Ovary (tissue), 9 donors: ENCODE measurements around the gene TBL1Y. TPM values are rescaled to one million over a fixed set of nuclear protein-coding genes. Genes with fewer than 3 reads are reported as not detected.

ENCODE experiments used
- DNase-seq, 5 donors: peaks; one replicate each; pipeline ENCODE4 v3.0.0-alpha.2; 2019 to 2020
- H3K27ac ChIP-seq, 2 donors: fragments of 200-600 bp; one replicate each; pipeline versions ENCODE4 v1.5.1 to v1.8.0; 2019 to 2022
- H3K27me3 ChIP-seq: fragments of 200-600 bp; one replicate; pipeline ENCODE4 v1.8.0; 2022
- H3K36me3 ChIP-seq: fragments of 200-600 bp; sonication (generic); one replicate; pipeline ENCODE4 v1.5.1; 2019
- H3K4me1 ChIP-seq: one replicate; pipeline ENCODE4 v1.8.1; 2013; ENCODE audit warnings: mild to moderate bottlenecking, moderate library complexity; ENCODE audit not compliant: insufficient read depth
- H3K4me3 ChIP-seq: fragments of 200-600 bp; sonication (generic); one replicate; pipeline ENCODE4 v1.5.1; 2017
- H3K9me3 ChIP-seq, 2 donors: fragments of 200-600 bp in 1 of 2; sonication (generic) in 1 of 2; one replicate each; pipeline versions ENCODE4 v1.5.1 to v1.8.1; 2013 to 2019; ENCODE audit warnings: mild to moderate bottlenecking in 1 of 2, moderate library complexity in 1 of 2
- CTCF ChIP-seq, 3 donors: fragments of 450-650 bp in 2 of 3; fragments of 200-600 bp in 1 of 3; IDR thresholded peaks; one replicate each; pipeline versions ENCODE4 v1.5.1 to v1.8.0; 2016 to 2022; ENCODE audit warnings: antibody characterized with exemption in 3 of 3, mild to moderate bottlenecking in 1 of 3
- EP300 ChIP-seq: sonication (generic); formaldehyde crosslinking; IDR thresholded peaks from one replicate; pipeline ENCODE4 v1.6.1; 2017; ENCODE audit warnings: antibody characterized with exemption
- POLR2A ChIP-seq: fragments of 450-650 bp; IDR thresholded peaks from one replicate; pipeline ENCODE4 v1.6.1; 2017; ENCODE audit warnings: antibody characterized with exemption, mild to moderate bottlenecking, moderate library complexity
- WGBS, 3 donors: extraction: QIAGEN DNeasy Blood & Tissue Kit in 1 of 3; methylation state at CpG; one replicate each; pipeline versions ENCODE4 v1.1.5 to v1.1.7; 2013 to 2017; 5-methylcytosine and 5-hydroxymethylcytosine counted together
- intact Hi-C, 4 donors: fragments of 100-400 bp; cut with DNase I; formaldehyde crosslinking; loops; one replicate each; pipeline versions ENCODE4 v1.11.0 to v1.15.1; 2022 to 2023
- polyA plus RNA-seq, 2 donors: library from polyadenylated mRNA; stranded (reverse); fragments of 200-250 nt in 1 of 2; fragments of 350-450 nt in 1 of 2; fragmentation: Illumina TruSeq in 1 of 2; extraction: RNeasy Lipid Tissue Mini Kit (QIAGEN cat#74804) in 1 of 2; gene quantifications; one replicate each; pipeline ENCODE4 v1.2.3, GENCODE V29; 2013 to 2014
- total RNA-seq, 7 donors: library from RNA; depleted of rRNA in 2 of 7; stranded (reverse); fragments of >200 nt in 2 of 7; fragmentation: NEBNext Ultra II Directional in 3 of 7; extraction: Animal tissue kit (Norgen Biotek cat#: 25700) in 3 of 7; gene quantifications; one replicate each; pipeline versions ENCODE4 v1.1.0 to v1.2.4, GENCODE V29; 2016 to 2023
- donor health status: DM: no; HTN: no; CAD: no; lungs with moderate emphysema.
- donor health status: DM: no; HTN: no; CAD: no.
- donor health status: Bipolar disorder and iron deficiency.
- donor health status: DM: yes; HTN: yes; CAD: no.
- donor health status: DM: no; HTN: no; CAD: no.
- donor health status: DM: yes; HTN: yes; CAD: no.

TBL1Y gene
- total and polyA plus RNA-seq, 9 donors, result not detected

GRCh38 chrY:7094365-7094764 is 183.9 kb downstream of the TBL1Y start:
- Histone ChIP-seq H3K27me3 (no peaks in the 10 kb centered on the region), H3K4me1 (no peaks in the 10 kb centered on the region), H3K27ac (no peak overlapping the region), H3K9me3 (no peaks in the 10 kb centered on the region), H3K36me3 (no peaks in the 10 kb centered on the region), H3K4me3 (no peak overlapping the region)
- no CpG with 5 or more reads among the region's 2 CpGs for WGBS, 3 donors
- TF ChIP-seq POLR2A (no peak), CTCF (IDR thresholded peaks at IDR 0.05) (no peak), EP300 (no peak)
- no peak for DNase-seq
- intact Hi-C loops, result no loop called here

GRCh38 chrY:7097021-7097420 is 186.5 kb downstream of the TBL1Y start:
- no peak for DNase-seq
- Histone ChIP-seq H3K27me3 (no peaks in the 10 kb centered on the region), H3K4me3 (no peak overlapping the region), H3K27ac (no peak overlapping the region), H3K36me3 (no peaks in the 10 kb centered on the region), H3K4me1 (no peaks in the 10 kb centered on the region), H3K9me3 (no peaks in the 10 kb centered on the region)
- intact Hi-C loops, result no loop called here
- no CpG with 5 or more reads among the region's 3 CpGs for WGBS, 3 donors
- TF ChIP-seq EP300, result no peak
- TF ChIP-seq CTCF (IDR thresholded peaks at IDR 0.05), result no peak
- TF ChIP-seq POLR2A, result no peak

GRCh38 chrY:7099742-7100141 is 189.2 kb downstream of the TBL1Y start:
- Histone ChIP-seq H3K4me3 (no peak overlapping the region), H3K36me3 (no peaks in the 10 kb centered on the region), H3K4me1 (no peaks in the 10 kb centered on the region), H3K9me3 (no peaks in the 10 kb centered on the region), H3K27ac (no peak overlapping the region), H3K27me3 (no peaks in the 10 kb centered on the region)
- TF ChIP-seq CTCF (IDR thresholded peaks at IDR 0.05), result no peak
- no peak for TF ChIP-seq EP300
- no peak for TF ChIP-seq POLR2A
- no peak for DNase-seq
- WGBS, 3 donors, result no CpG with 5 or more reads among the region's 3 CpGs
- intact Hi-C loops, result no loop called here

GRCh38 chrY:7102680-7103079 is 192.2 kb downstream of the TBL1Y start:
- TF ChIP-seq EP300 (no peak), POLR2A (no peak), CTCF (IDR thresholded peaks at IDR 0.05) (no peak)
- H3K27me3 ChIP-seq, result no peaks in the 10 kb centered on the region
- H3K27ac ChIP-seq, result no peak overlapping the region
- no peaks in the 10 kb centered on the region for H3K36me3 ChIP-seq
- intact Hi-C loops, result no loop called here
- no peaks in the 10 kb centered on the region for H3K4me1 ChIP-seq
- DNase-seq, result no peak
- H3K4me3 ChIP-seq, result no peak overlapping the region
- no peaks in the 10 kb centered on the region for H3K9me3 ChIP-seq
- WGBS, 3 donors, result no CpG with 5 or more reads among the region's 1 CpG

GRCh38 chrY:7107179-7107578 is 196.7 kb downstream of the TBL1Y start:
- DNase-seq, result no peak
- H3K27ac ChIP-seq, result no peak overlapping the region
- no peaks in the 10 kb centered on the region for H3K4me1 ChIP-seq
- no peak overlapping the region for H3K4me3 ChIP-seq
- H3K36me3 ChIP-seq, result no peaks in the 10 kb centered on the region
- no CpG with 5 or more reads among the region's 6 CpGs for WGBS, 3 donors
- H3K27me3 ChIP-seq, result no peaks in the 10 kb centered on the region
- no peak for TF ChIP-seq POLR2A
- intact Hi-C loops, result no loop called here
- H3K9me3 ChIP-seq, result no peaks in the 10 kb centered on the region
